GM18511 (cell line): ENCODE measurements around the gene RBM47.
A peak's percentile ranks its signal among the peaks of the same experiment; 100 is the strongest.

ENCODE experiments used
- ATAC-seq: cut with Tn5 transposase; IDR thresholded peaks from one replicate; pipeline ENCODE4 v1.9.1; 2021; ENCODE audit warnings: mild to moderate bottlenecking, moderate library complexity; ENCODE audit not compliant: unreplicated experiment

RBM47 gene

DNA sequence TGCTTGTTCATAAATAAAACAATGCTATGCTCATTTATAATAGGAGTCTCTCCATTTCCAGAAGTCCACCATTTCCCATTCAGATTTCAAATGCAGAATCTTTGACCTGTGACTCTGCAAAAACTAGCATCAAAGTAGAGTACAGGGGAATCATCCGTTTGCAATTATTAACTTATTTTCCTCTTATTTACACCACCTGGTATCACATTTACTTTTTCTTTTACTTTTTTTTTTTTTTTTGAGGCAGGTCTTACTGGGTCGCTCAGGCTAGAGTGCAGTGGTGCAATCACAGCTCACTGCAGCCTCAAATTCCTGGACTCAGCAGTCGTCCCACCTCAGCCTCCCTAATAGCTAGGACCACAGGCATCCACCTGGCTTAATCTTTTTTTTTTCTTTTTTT lies 37.6 kb downstream of the RBM47 start:
- ATAC-seq = no peak

GRCh38 chr4:40587826-40588225 lies 41.8 kb downstream of the RBM47 start:
- ATAC-seq = no peak

- no peak for ATAC-seq
Measured at GRCh38 chr4:40587351-40587750, 42.3 kb downstream of the RBM47 start.

DNA sequence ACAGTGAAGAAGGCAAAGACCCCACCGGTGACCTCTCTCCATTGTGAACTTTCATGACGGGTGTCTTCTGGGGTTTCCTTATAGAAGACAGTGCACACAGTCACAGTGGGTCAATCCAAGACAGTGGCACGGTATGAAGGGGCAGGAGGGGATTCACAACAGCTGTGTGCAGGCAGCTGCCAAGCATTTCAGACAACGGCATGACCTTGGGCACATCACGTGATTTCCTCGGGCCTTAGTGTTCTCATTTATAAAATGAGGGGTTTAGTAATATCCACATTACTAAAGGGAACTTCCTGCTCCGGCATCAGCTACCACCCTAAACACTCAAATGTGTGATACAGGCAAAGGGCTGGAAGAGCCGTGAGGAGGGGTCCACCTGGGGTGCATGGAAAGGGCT lies 42.9 kb downstream of the RBM47 start:
- no peak for ATAC-seq

GRCh38 chr4:40586034-40586433 lies 43.6 kb downstream of the RBM47 start:
- no peak for ATAC-seq

DNA sequence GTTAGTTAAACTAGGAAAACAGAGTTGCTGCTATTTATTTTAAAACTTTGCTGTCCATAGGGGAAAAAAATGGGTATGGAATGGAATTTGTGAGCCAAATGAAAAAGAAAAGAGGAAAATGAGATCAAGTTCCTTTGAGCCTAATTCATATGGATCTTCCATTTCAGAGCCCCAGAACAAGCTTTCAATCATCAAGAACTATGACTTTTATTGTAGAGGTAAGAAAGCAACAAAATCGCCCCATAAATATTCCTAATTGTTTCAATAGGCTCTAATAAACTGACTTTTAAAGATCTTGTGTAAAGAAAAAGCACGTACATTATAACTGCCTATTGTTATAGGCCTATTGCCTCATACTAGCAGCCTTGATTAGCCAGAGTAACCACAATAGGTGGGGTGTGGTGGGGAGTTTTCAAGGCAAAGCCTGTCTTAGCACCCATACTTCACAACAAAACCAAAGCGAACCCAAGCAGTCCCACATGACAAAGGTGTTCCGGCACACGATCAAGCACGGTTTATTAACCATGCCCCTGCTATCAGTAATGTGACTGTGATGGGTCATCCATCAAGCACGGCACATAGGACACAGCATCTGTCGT lies 44.4 kb downstream of the RBM47 start:
- no peak for ATAC-seq

GRCh38 chr4:40584517-40585141 lies 45.0 kb downstream of the RBM47 start:
- ATAC-seq = no peak

DNA sequence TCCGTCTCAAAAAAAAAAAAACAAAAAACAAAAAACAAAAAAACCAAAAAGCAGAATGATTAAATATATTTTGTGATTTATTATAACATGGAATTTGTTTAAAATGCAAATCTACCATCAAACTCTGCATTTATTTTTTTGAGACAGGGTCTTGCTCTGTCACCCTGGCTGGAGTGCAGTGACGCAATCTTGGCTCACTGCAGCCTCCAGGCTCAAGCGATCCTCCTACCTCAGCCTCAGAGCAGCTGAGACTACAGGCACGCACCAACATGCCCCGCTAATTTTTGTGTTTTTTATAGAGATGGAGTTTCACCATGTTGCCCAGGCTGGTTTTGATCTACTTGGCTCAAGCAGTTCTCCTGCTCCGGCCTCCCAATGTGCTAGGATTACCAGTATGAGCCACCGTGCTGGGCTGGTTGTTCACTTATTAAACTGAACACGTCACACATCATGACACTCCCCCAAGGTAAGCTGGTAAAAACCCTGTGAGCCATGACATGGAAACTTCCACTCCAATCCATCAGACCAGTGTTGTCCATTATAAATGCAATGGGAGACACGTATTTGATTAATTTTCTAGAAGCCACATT lies 45.7 kb downstream of the RBM47 start:
- no peak for ATAC-seq

- ATAC-seq = no peak
Measured at GRCh38 chr4:40582413-40582812, 47.3 kb downstream of the RBM47 start.

GRCh38 chr4:40581254-40582140 lies 48.2 kb downstream of the RBM47 start:
- no peak for ATAC-seq

- no peak for ATAC-seq
Measured at GRCh38 chr4:40579983-40580382, 49.7 kb downstream of the RBM47 start.

GRCh38 chr4:40577588-40578253 lies 51.9 kb downstream of the RBM47 start:
- no peak for ATAC-seq

DNA sequence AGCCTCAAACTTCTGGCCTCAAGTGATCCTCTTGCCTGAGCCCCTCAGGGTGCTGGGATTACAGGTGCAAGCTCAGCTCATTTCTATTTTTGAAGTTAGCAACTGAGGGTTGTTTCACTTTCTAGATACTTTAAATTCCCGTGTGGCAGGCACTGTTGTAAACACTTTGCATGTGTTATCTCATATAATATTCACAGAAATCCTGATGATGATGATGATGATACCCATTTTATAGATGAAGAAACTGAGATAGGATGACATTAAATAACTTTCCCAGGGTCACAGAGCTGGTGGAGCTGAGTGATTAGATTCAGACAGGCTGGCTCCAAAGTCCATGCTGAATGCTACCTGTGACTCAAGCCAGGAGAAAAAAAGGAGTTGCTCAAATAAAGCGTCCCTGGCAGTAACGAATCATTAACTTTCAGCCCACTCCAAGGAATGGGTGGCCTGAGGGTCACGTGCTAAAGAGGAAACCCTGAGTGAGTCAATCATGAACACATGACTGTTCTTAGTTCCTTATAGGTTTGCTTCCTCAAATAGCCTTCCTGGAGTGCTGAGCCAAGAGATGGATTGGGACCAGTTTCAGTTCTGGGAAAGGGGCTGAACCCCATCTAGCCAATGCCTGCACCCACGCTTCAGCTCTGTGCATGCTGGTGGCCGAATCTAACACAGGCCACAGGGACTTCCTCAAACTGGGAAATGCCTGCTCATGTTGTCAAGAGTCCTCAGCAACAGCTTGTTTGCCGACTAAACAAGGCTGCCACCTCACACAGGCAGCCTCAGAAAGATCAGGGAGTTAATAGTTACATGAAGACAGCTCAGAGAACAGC lies 52.8 kb downstream of the RBM47 start:
- ATAC-seq = peak; percentile 68

DNA sequence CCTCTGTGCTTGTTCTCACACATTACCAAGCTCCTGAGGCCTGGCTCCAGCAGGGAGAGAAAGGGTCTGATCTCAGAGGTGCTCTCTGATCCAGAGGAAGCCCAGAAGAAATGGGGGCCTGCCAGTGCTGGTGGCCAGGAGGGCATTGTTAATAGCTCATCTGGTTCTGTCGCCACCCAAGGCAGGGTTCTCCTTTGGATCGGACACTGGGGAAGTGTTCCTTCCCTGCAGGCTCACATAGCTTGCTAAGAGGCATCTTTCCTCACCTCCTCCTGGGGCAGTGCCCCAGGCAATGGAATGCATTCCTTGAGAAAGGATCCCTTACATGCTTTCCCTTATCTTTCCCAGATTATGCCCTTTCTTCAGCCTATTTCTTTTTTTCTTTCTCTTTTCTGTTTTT lies 53.8 kb downstream of the RBM47 start:
- no peak for ATAC-seq

GRCh38 chr4:40573593-40574311 lies 55.9 kb downstream of the RBM47 start:
- no peak for ATAC-seq

DNA sequence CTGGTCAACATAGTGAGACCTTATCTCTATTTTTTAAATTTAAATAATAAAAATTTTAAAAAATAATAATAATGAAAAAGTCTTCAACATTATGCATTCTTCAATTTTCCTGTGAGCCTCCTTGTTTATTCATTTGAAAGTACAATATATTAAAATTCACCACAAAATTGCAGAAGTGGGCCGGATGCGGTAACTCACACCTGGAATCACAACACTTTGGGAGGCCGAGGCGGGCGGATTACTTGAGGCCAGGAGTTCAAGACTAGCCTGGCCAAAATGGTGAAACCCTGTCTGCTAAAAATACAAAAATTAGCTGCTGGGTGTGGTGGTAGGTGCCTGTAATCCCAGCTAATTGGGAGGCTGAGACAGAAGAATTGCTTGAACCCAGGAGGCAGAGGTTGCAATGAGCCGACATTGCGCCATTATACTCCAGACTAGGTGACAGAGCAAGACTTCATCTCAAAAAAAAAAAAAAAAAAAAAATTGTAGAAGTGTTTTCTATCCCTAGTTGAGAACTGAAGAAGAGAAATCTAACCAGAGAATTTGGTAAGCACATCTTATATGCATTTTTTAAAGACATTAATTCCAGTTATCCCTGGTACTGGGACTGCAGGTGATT lies 56.9 kb downstream of the RBM47 start:
- no peak for ATAC-seq

GRCh38 chr4:40571208-40571607 lies 58.5 kb downstream of the RBM47 start:
- ATAC-seq = no peak

DNA sequence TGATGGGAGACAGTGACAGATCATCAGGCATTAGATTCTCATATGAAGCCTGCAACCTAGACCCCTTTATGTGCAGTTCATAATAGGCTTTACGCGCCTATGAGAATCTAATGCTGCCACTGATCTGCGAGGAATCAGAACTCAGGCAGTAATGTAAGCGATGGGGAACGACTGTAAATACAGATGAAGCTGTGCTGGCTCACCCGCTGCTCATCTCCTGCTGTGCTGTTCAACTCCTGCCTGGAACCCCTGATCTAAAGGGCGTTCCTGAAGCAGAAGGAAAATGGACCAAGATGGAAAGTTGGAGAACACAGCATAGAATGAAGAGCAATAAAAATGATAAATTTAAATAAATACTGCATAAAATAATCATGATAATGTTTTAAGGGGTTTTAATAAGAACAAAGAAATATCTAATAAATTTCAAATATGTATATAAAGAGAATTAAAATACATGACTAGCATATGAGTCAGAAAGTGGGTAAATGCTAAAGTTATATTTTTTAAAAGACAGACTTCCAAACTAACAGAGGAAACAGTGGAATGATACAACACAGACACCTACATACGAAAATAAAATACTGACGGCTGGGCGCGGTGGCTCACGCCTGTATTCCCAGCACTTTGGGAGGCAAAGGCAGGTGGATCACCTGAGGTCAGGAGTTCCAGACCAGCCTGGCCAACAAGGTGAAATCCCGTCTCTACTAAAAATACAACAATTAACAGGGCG lies 59.2 kb downstream of the RBM47 start:
- no peak for ATAC-seq
